HCT116 (cell line): ENCODE data around the gene FIBCD1. TPM values are rescaled to one million over a fixed set of nuclear protein-coding genes. Genes with fewer than 3 reads are reported as not detected.

ENCODE experiments used
- ATAC-seq: fragments of 200-7000 bp; cut with Tn5 transposase; 2 replicates; pipeline ENCODE4 v1.9.1; 2020; ENCODE audit warnings: mild to moderate bottlenecking, moderate library complexity
- BruUV-seq: library from RNA; stranded (reverse); fragments of 400-500 nt; replicated peaks from 2 replicates; lab custom pipeline; 2021; lab: Mats Ljungman, UMichigan
- CTCF ChIA-PET: fragments of 300-600 bp; sonication (Branson Sonifier 250); formaldehyde crosslinking; loops from one replicate; lab custom pipeline; 2021; ENCODE audit warnings: antibody characterized with exemption; lab: Charles Lee
- POLR2A ChIA-PET: fragments of 300-600, 350-600 bp; sonication (Branson Sonifier 250); formaldehyde crosslinking; loops from one replicate; lab custom pipeline; 2021; ENCODE audit warnings: antibody characterized with exemption; lab: Charles Lee
- RAD21 ChIA-PET, 2 experiments: fragments of 300-600 bp; sonication (Branson Sonifier 250); formaldehyde crosslinking; loops; one replicate each; lab custom pipeline; 2023; ENCODE audit warnings: low total read pairs in 2 of 2; ENCODE audit not compliant: uncharacterized antibody in 2 of 2, unreplicated experiment in 2 of 2, low non-redundant PET in 1 of 2; lab: Charles Lee
- DNase-seq: peaks from one replicate; pipeline ENCODE4 v3.0.0-alpha.2; 2010; ENCODE audit warnings: low read depth, low spot score
- H2AFZ ChIP-seq: fragments of 200-600 bp; shearing (Covaris generic), sonication (generic); 2 replicates; pipeline ENCODE4 v1.6.1; 2017; ENCODE audit warnings: low read depth, mixed run types, mixed read lengths, antibody characterized with exemption, low read length; ENCODE audit not compliant: poor library complexity, severe bottlenecking
- H3K27ac ChIP-seq: 2 replicates; pipeline ENCODE4 v1.5.1; 2012; ENCODE audit warnings: low read depth, low read length
- H3K27me3 ChIP-seq: fragments of 200-600 bp; sonication (generic); 2 replicates; pipeline ENCODE4 v1.6.1; 2016; ENCODE audit warnings: mixed run types, low read length, mixed read lengths; ENCODE audit not compliant: insufficient read depth
- H3K36me3 ChIP-seq, 2 experiments: fragments of 200-500 bp in 1 of 2; fragments of 200-600 bp in 1 of 2; sonication (Bioruptor generic) in 1 of 2; sonication (generic) in 1 of 2; 2 replicates each; pipeline versions ENCODE4 v1.5.1 to v1.6.1; 2014 to 2016; ENCODE audit warnings: low read length in 2 of 2, inconsistent platforms in 1 of 2, mixed read lengths in 1 of 2, mixed run types in 1 of 2; ENCODE audit not compliant: insufficient read depth in 2 of 2, control insufficient read depth in 1 of 2
- H3K4me1 ChIP-seq, 2 experiments: fragments of 200-600 bp in 1 of 2; sonication (generic) in 1 of 2; 2 replicates each; pipeline versions ENCODE4 v1.5.1 to v1.6.1; 2012 to 2017; ENCODE audit warnings: low read length in 2 of 2, inconsistent platforms in 1 of 2, mild to moderate bottlenecking in 1 of 2, mixed read lengths in 1 of 2, mixed run types in 1 of 2, moderate library complexity in 1 of 2; ENCODE audit not compliant: insufficient read depth in 2 of 2, control insufficient read depth in 1 of 2
- H3K4me2 ChIP-seq: fragments of 200-600 bp; sonication (generic); 2 replicates; pipeline ENCODE4 v1.6.1; 2017; ENCODE audit warnings: mixed run types, low read length, mixed read lengths
- H3K4me3 ChIP-seq, 2 experiments: fragments of 200-600 bp in 1 of 2; sonication (generic) in 1 of 2; replicated peaks in 1 of 2; 2 replicates each; pipeline ENCODE4 v1.5.1; 2011 to 2016; ENCODE audit warnings: low read length in 2 of 2, control low read depth in 1 of 2, low read depth in 1 of 2, mild to moderate bottlenecking in 1 of 2, mixed read lengths in 1 of 2, mixed run types in 1 of 2
- H3K79me2 ChIP-seq: fragments of 200-600 bp; sonication (generic); 2 replicates; pipeline ENCODE4 v1.6.1; 2017; ENCODE audit warnings: mild to moderate bottlenecking, mixed run types, low read length, moderate library complexity, mixed read lengths; ENCODE audit not compliant: insufficient read depth
- H3K9ac ChIP-seq: fragments of 200-600 bp; sonication (generic); 2 replicates; pipeline ENCODE4 v1.6.1; 2016; ENCODE audit warnings: low read length, mixed read lengths
- H3K9me2 ChIP-seq: fragments of 200-600 bp; sonication (generic), shearing (Covaris generic); 2 replicates; pipeline ENCODE4 v1.6.1; 2017; ENCODE audit warnings: mixed run types, mild to moderate bottlenecking, moderate library complexity; ENCODE audit not compliant: insufficient read depth
- H3K9me3 ChIP-seq, 2 experiments: fragments of 200-500 bp in 1 of 2; fragments of 200-600 bp in 1 of 2; sonication (Bioruptor generic) in 1 of 2; sonication (generic) in 1 of 2; 2 replicates each; pipeline ENCODE4 v1.6.1; 2014 to 2017; ENCODE audit warnings: low read length in 2 of 2, mixed read lengths in 2 of 2, inconsistent platforms in 1 of 2, low read depth in 1 of 2, mild to moderate bottlenecking in 1 of 2, mixed run types in 1 of 2, moderate library complexity in 1 of 2; ENCODE audit not compliant: control insufficient read depth in 1 of 2, insufficient read depth in 1 of 2
- H4K20me1 ChIP-seq: fragments of 200-600 bp; sonication (generic), shearing (Covaris generic); 2 replicates; pipeline ENCODE4 v1.6.1; 2017; ENCODE audit warnings: mixed run types, mild to moderate bottlenecking, moderate library complexity; ENCODE audit not compliant: insufficient read depth
- ATF3 ChIP-seq: IDR thresholded peaks from 2 replicates; pipeline ENCODE4 v1.6.1; 2012
- CBX3 ChIP-seq: IDR thresholded peaks from 2 replicates; pipeline ENCODE4 v1.6.1; 2012; ENCODE audit warnings: low read depth
- CEBPB ChIP-seq: IDR thresholded peaks from 2 replicates; pipeline ENCODE4 v1.6.1; 2012; ENCODE audit warnings: low read depth
- CTCF ChIP-seq, 3 experiments: fragments of 200-600 bp in 1 of 3; sonication (generic) in 1 of 3; IDR thresholded peaks in 2 of 3; conservative IDR thresholded peaks in 1 of 3; 2 replicates each; pipeline ENCODE4 v1.5.1; 2012 to 2017; ENCODE audit warnings: low read depth in 2 of 3, low read length in 2 of 3, antibody characterized with exemption in 1 of 3, borderline replicate concordance in 1 of 3, control low read depth in 1 of 3, mild to moderate bottlenecking in 1 of 3, mixed read lengths in 1 of 3, mixed run types in 1 of 3, moderate library complexity in 1 of 3; ENCODE audit not compliant: insufficient read depth in 1 of 3
- EGR1 ChIP-seq: IDR thresholded peaks from 2 replicates; pipeline ENCODE4 v1.6.1; 2012; ENCODE audit warnings: low read depth
- ELF1 ChIP-seq: IDR thresholded peaks from 2 replicates; pipeline ENCODE4 v1.6.1; 2012; ENCODE audit warnings: low read depth, borderline replicate concordance
- EZH2 ChIP-seq: fragments of 200-600 bp; sonication (generic); IDR thresholded peaks from 2 replicates; pipeline ENCODE4 v1.6.1; 2017; ENCODE audit warnings: antibody characterized with exemption, mixed run types
- EZH2phosphoT487 ChIP-seq: fragments of 200-600 bp; IDR thresholded peaks from 2 replicates; pipeline ENCODE4 v1.6.1; 2018; ENCODE audit warnings: antibody characterized with exemption, borderline replicate concordance
- FOSL1 ChIP-seq: IDR thresholded peaks from 2 replicates; pipeline ENCODE4 v1.6.1; 2012; ENCODE audit warnings: low read depth
- JUND ChIP-seq: IDR thresholded peaks from 2 replicates; pipeline ENCODE4 v1.6.1; 2012
- MAX ChIP-seq: IDR thresholded peaks from 2 replicates; pipeline ENCODE4 v1.6.1; 2012
- POLR2A ChIP-seq: IDR thresholded peaks from 2 replicates; pipeline ENCODE4 v1.7.0; 2011; ENCODE audit warnings: borderline replicate concordance; ENCODE audit not compliant: insufficient read depth, insufficient read length; ENCODE audit errors: extremely low read depth
- POLR2AphosphoS5 ChIP-seq: IDR thresholded peaks from 2 replicates; pipeline ENCODE4 v1.6.1; 2011; ENCODE audit warnings: mild to moderate bottlenecking, low read depth, low read length, moderate library complexity
- SIN3A ChIP-seq: IDR thresholded peaks from 2 replicates; pipeline ENCODE4 v1.6.1; 2012; ENCODE audit warnings: low read depth
- TCF7L2 ChIP-seq: IDR thresholded peaks from 2 replicates; pipeline ENCODE4 v1.7.0; 2011; ENCODE audit warnings: borderline replicate concordance, inconsistent platforms; ENCODE audit not compliant: insufficient read depth, insufficient read length; ENCODE audit errors: extremely low read depth
- YY1 ChIP-seq: IDR thresholded peaks from 2 replicates; pipeline ENCODE4 v1.6.1; 2011; ENCODE audit warnings: low read length, low read depth, moderate library complexity, mild to moderate bottlenecking; ENCODE audit not compliant: insufficient replicate concordance; ENCODE audit errors: extremely low read depth
- ZFX ChIP-seq: fragments of 450-650 bp; IDR thresholded peaks from 2 replicates; pipeline ENCODE4 v1.6.1; 2017
- ZNF274 ChIP-seq: fragments of 200-500 bp; sonication (Bioruptor generic); IDR thresholded peaks from 2 replicates; pipeline ENCODE4 v1.6.1; 2014; ENCODE audit warnings: mild to moderate bottlenecking, low read depth, low read length, inconsistent platforms
- intact Hi-C: fragments of 100-400 bp; cut with micrococcal nuclease; formaldehyde crosslinking; loops from 2 replicates; pipeline ENCODE4 v1.10.0; 2022
- total RNA-seq: library from RNA; stranded (reverse); gene quantifications from one replicate; pipeline ENCODE4 v1.2.1, GENCODE V29; 2021; ENCODE audit not compliant: unreplicated experiment

Gene FIBCD1
- total RNA-seq, 1 experiment from 2014 or later: 26.1 TPM

- POLR2A ChIA-PET: no interaction called here
- H3K27me3 ChIP-seq: no peaks in the 10 kb centered on the region
- no peaks in the 10 kb centered on the region for H4K20me1 ChIP-seq
- RAD21 ChIA-PET: no interaction called here
- no peak for TF ChIP-seq YY1
- TF ChIP-seq ELF1: no peak
- TF ChIP-seq SIN3A: no peak
- no peak for TF ChIP-seq TCF7L2
- no peak for TF ChIP-seq EGR1
- TF ChIP-seq MAX: no peak
- no peak for TF ChIP-seq CBX3
- no peak for TF ChIP-seq FOSL1
- TF ChIP-seq ZFX: no peak
- no peak for TF ChIP-seq EZH2phosphoT487
- TF ChIP-seq ATF3: no peak
- no peak for TF ChIP-seq JUND
- TF ChIP-seq ZNF274: no peak
- TF ChIP-seq POLR2A: no peak
- no peak for TF ChIP-seq POLR2AphosphoS5
- no peak for TF ChIP-seq CEBPB
- TF ChIP-seq CTCF (IDR thresholded peaks at IDR 0.05 in 2 of 3, conservative IDR thresholded peaks at IDR 0.05 in 1 of 3; ENCODE audit: borderline replicate concordance in 1 of 3, insufficient read depth in 1 of 3, low read depth in 2 of 3, low read length in 2 of 3): no peak
- no peak for TF ChIP-seq EZH2
- H3K36me3 ChIP-seq: no peaks in the 10 kb centered on the region
- no peak overlapping the region for H3K9ac ChIP-seq
- H3K4me2 ChIP-seq: no peak overlapping the region
- H3K4me3 ChIP-seq: no peak overlapping the region
- H3K9me3 ChIP-seq: no peaks in the 10 kb centered on the region
- H2AFZ ChIP-seq: no peak overlapping the region
- BruUV-seq: no TSS peak
- H3K9me2 ChIP-seq: no peaks in the 10 kb centered on the region
- no peak overlapping the region for H3K27ac ChIP-seq
- H3K79me2 ChIP-seq: no peaks in the 10 kb centered on the region
- ATAC-seq (no peak), DNase-seq (no peak)
- H3K4me1 ChIP-seq: no peaks in the 10 kb centered on the region
- intact Hi-C loops: no loop called here
- CTCF ChIA-PET: interaction anchor here (1.7 kb wide), 1 partner anchor 13 kb away, joined by 6 read pairs; no protein-coding TSS in a partner anchor
Measured at GRCh38 chr9:130985029-130985428, 46.0 kb upstream of the FIBCD1 start.
